H9 (cell line): Measurements from ENCODE around the gene ATF1. TPM values are rescaled to one million over a fixed set of nuclear protein-coding genes. Genes with fewer than 3 reads are reported as not detected.

Experiments used
- DNase-seq: peaks from one replicate; pipeline ENCODE4 v3.0.0-alpha.2; 2017
- H2AFZ ChIP-seq: one replicate; pipeline ENCODE4 v1.6.1; 2013; ENCODE audit warnings: mild to moderate bottlenecking, low read length, control low read depth, moderate library complexity
- H2AK5ac ChIP-seq: 2 replicates; pipeline ENCODE4 v1.6.1; 2013; ENCODE audit warnings: low read length, control low read depth, mixed read lengths; ENCODE audit not compliant: insufficient read length
- H2BK120ac ChIP-seq: one replicate; pipeline ENCODE4 v1.6.1; 2013; ENCODE audit warnings: low read depth, mild to moderate bottlenecking, low read length, control low read depth, inconsistent platforms; ENCODE audit not compliant: poor library complexity, severe bottlenecking
- H2BK12ac ChIP-seq: 2 replicates; pipeline ENCODE4 v1.6.1; 2013; ENCODE audit warnings: low read length, control low read depth, mixed read lengths, low read depth; ENCODE audit not compliant: insufficient read length
- H2BK15ac ChIP-seq: 2 replicates; pipeline ENCODE4 v1.6.1; 2013; ENCODE audit warnings: low read depth, low read length, control low read depth
- H2BK20ac ChIP-seq: one replicate; pipeline ENCODE4 v1.6.1; 2013; ENCODE audit warnings: low read depth, mild to moderate bottlenecking, low read length, control low read depth, inconsistent platforms; ENCODE audit not compliant: poor library complexity, severe bottlenecking
- H2BK5ac ChIP-seq: 2 replicates; pipeline ENCODE4 v1.6.1; 2013; ENCODE audit warnings: low read length, control low read depth, mixed read lengths; ENCODE audit not compliant: insufficient read length
- H3K14ac ChIP-seq: 2 replicates; pipeline ENCODE4 v1.6.1; 2013; ENCODE audit warnings: low read length, control low read depth; ENCODE audit not compliant: insufficient read depth
- H3K18ac ChIP-seq: 2 replicates; pipeline ENCODE4 v1.6.1; 2013; ENCODE audit warnings: low read depth, mild to moderate bottlenecking, mixed read lengths, low read length, control low read depth; ENCODE audit not compliant: insufficient read length
- H3K23ac ChIP-seq: 2 replicates; pipeline ENCODE4 v1.6.1; 2013; ENCODE audit warnings: low read length, control low read depth, mixed read lengths, low read depth; ENCODE audit not compliant: insufficient read length
- H3K23me2 ChIP-seq: 2 replicates; pipeline ENCODE4 v1.6.1; 2013; ENCODE audit warnings: low read depth, mild to moderate bottlenecking, mixed read lengths, low read length, control low read depth; ENCODE audit not compliant: insufficient read length, poor library complexity, severe bottlenecking
- H3K27ac ChIP-seq: 2 replicates; pipeline ENCODE4 v1.5.1; 2013; ENCODE audit warnings: low read length, control low read depth, mixed read lengths, low read depth; ENCODE audit not compliant: insufficient read length
- H3K27me3 ChIP-seq: 2 replicates; pipeline ENCODE4 v1.6.1; 2013; ENCODE audit warnings: low read length, control low read depth, inconsistent platforms; ENCODE audit not compliant: insufficient read depth
- H3K4ac ChIP-seq: 2 replicates; pipeline ENCODE4 v1.6.1; 2013; ENCODE audit warnings: low read depth, mild to moderate bottlenecking, control low read depth, inconsistent platforms, low read length, moderate library complexity
- H3K4me1 ChIP-seq: 2 replicates; pipeline ENCODE4 v1.6.1; 2013; ENCODE audit warnings: low read length, control low read depth, inconsistent platforms; ENCODE audit not compliant: insufficient read depth
- H3K4me2 ChIP-seq: 2 replicates; pipeline ENCODE4 v1.6.1; 2013; ENCODE audit warnings: low read length, control low read depth, mixed read lengths; ENCODE audit not compliant: insufficient read length, insufficient read depth
- H3K56ac ChIP-seq: 2 replicates; pipeline ENCODE4 v1.6.1; 2013; ENCODE audit warnings: low read depth, mild to moderate bottlenecking, mixed read lengths, low read length, control low read depth; ENCODE audit not compliant: insufficient read length
- H3K79me1 ChIP-seq: 2 replicates; pipeline ENCODE4 v1.6.1; 2013; ENCODE audit warnings: low read depth, mild to moderate bottlenecking, moderate library complexity, low read length, control low read depth, inconsistent platforms; ENCODE audit not compliant: insufficient read depth, poor library complexity, severe bottlenecking
- H3K79me2 ChIP-seq: 2 replicates; pipeline ENCODE4 v1.6.1; 2013; ENCODE audit warnings: low read length, control low read depth, inconsistent platforms; ENCODE audit not compliant: insufficient read depth
- H3K9ac ChIP-seq: 2 replicates; pipeline ENCODE4 v1.6.1; 2013; ENCODE audit warnings: low read length, control low read depth, mixed read lengths; ENCODE audit not compliant: insufficient read length; ENCODE audit errors: extremely low read depth
- H3K9me3 ChIP-seq: one replicate; pipeline ENCODE4 v1.6.1; 2013; ENCODE audit warnings: low read depth, low read length, inconsistent platforms; ENCODE audit not compliant: control insufficient read depth
- H3T11ph ChIP-seq: one replicate; pipeline ENCODE4 v1.6.1; 2013; ENCODE audit warnings: mild to moderate bottlenecking, low read length, control low read depth, inconsistent platforms
- H4K20me1 ChIP-seq: one replicate; pipeline ENCODE4 v1.6.1; 2013; ENCODE audit not compliant: control insufficient read depth, insufficient read length, insufficient read depth
- H4K5ac ChIP-seq: 2 replicates; pipeline ENCODE4 v1.6.1; 2013; ENCODE audit warnings: low read depth, mild to moderate bottlenecking, mixed read lengths, low read length, control low read depth; ENCODE audit not compliant: insufficient read length
- H4K8ac ChIP-seq: replicated peaks from 2 replicates; pipeline ENCODE4 v1.6.1; 2013; ENCODE audit warnings: low read length, control low read depth, mixed read lengths, low read depth; ENCODE audit not compliant: insufficient read length
- H4K91ac ChIP-seq: 2 replicates; pipeline ENCODE4 v1.6.1; 2013; ENCODE audit warnings: low read depth, mild to moderate bottlenecking, moderate library complexity, mixed read lengths, low read length, control low read depth; ENCODE audit not compliant: insufficient read length
- H3K27ac Mint-ChIP-seq, 3 experiments: 2 replicates in 2 of 3; 3 replicates in 1 of 3; pipeline ENCODE4 v1.8.0; 2020 to 2021; ENCODE audit warnings: mixed read lengths in 3 of 3, mild to moderate bottlenecking in 1 of 3, moderate library complexity in 1 of 3
- H3K27me3 Mint-ChIP-seq: 2 replicates; pipeline ENCODE4 v1.8.0; 2021; ENCODE audit warnings: low read depth, mild to moderate bottlenecking, moderate library complexity, mixed read lengths
- H3K36me3 Mint-ChIP-seq, 3 experiments: 2 replicates in 2 of 3; 3 replicates in 1 of 3; pipeline ENCODE4 v1.8.0; 2020 to 2021; ENCODE audit warnings: low read depth in 3 of 3, mixed read lengths in 3 of 3; ENCODE audit not compliant: insufficient read depth in 1 of 3
- H3K4me1 Mint-ChIP-seq, 2 experiments: 2 replicates each; pipeline ENCODE4 v1.8.0; 2020; ENCODE audit warnings: mixed read lengths in 2 of 2
- H3K4me3 Mint-ChIP-seq, 2 experiments: 2 replicates in 1 of 2; 3 replicates in 1 of 2; pipeline ENCODE4 v1.8.0; 2020 to 2021; ENCODE audit warnings: mild to moderate bottlenecking in 2 of 2, mixed read lengths in 2 of 2, moderate library complexity in 1 of 2
- H3K9me3 Mint-ChIP-seq, 2 experiments: 2 replicates in 1 of 2; 3 replicates in 1 of 2; pipeline ENCODE4 v1.8.0; 2020; ENCODE audit warnings: mild to moderate bottlenecking in 2 of 2, mixed read lengths in 2 of 2, moderate library complexity in 1 of 2
- CTCF ChIP-seq: fragments of 200-600 bp; sonication (generic); conservative IDR thresholded peaks from 3 replicates; pipeline ENCODE4 v1.8.0; 2021; ENCODE audit warnings: antibody characterized with exemption, mild to moderate bottlenecking
- total RNA-seq: library from RNA; stranded (reverse); gene quantifications from 2 replicates; pipeline ENCODE4 v1.2.1, GENCODE V29; 2021

ATF1 gene
- total RNA-seq, 1 experiment from 2014 or later, result 47.8 TPM

DNA sequence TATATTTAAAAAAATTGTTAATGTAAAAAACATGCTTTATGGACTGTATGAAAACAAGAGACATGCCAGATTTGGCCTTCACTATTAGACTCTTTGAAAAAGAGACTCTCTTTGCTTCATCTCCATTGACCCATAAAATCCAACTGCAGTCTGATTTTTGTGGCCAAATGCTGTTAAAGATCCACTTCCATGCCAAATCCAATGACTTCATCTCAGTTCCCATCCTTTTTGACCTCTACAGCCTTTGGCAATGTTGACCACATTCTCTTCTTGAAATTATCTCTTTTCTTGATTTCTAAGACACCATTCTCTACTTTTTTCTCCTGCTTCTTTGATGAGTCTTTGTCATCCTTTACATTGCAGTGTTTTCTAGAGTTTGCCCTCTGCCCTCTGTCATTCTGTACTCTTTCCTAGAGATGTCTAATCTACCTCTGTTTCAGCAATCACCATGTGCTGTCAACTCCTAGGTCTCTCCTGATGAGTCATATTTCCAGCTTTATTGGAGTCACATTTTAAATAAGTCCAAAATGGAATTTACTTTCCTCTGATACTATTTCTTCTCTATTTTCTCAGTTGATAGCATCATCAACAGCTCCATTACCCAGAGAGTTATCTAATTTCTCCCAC, 81.2 kb downstream of the ATF1 start:
- Histone ChIP-seq H3K4ac (no peak overlapping the region), H4K5ac (no peak overlapping the region), H3T11ph (no peak overlapping the region), H3K4me2 (no peak overlapping the region), H3K9me3 (peaks cover 6% of the 10 kb centered on the region), H3K27ac (no peak overlapping the region), H2AK5ac (no peak overlapping the region), H4K8ac (no peak overlapping the region), H2BK12ac (no peak overlapping the region), H4K91ac (no peak overlapping the region), H3K4me1 (no peaks in the 10 kb centered on the region), H2BK20ac (no peak overlapping the region), H3K23me2 (no peaks in the 10 kb centered on the region), H3K79me1 (no peaks in the 10 kb centered on the region), H3K27me3 (no peaks in the 10 kb centered on the region), H3K56ac (no peak overlapping the region), H2BK120ac (no peak overlapping the region), H3K14ac (no peak overlapping the region), H3K18ac (no peak overlapping the region), H3K9ac (no peak overlapping the region), H3K23ac (no peak overlapping the region), H2AFZ (no peak overlapping the region), H4K20me1 (no peaks in the 10 kb centered on the region), H3K79me2 (no peaks in the 10 kb centered on the region), H2BK5ac (no peak overlapping the region), H2BK15ac (no peak overlapping the region)
- peaks cover 13 to 16% of the 10 kb centered on the region in 2 experiments; a peak in 4 of 5 replicates for H3K9me3 Mint-ChIP-seq
- DNase-seq, result no peak
- no peaks in the 10 kb centered on the region for H3K4me1 Mint-ChIP-seq
- peaks cover 4 to 14% (median 5%) of the 10 kb centered on the region in 3 experiments; a peak in 5 of 7 replicates for H3K36me3 Mint-ChIP-seq
- H3K27ac Mint-ChIP-seq, result no peak overlapping the region
- H3K4me3 Mint-ChIP-seq, result no peak overlapping the region
- H3K27me3 Mint-ChIP-seq, result no peaks in the 10 kb centered on the region
- TF ChIP-seq CTCF, result no peak
